Activated CD4-positive, alpha-beta T cell treated with anti-CD3 and anti-CD28 coated beads, Interleukin-2, amount 10 ng/mL, durations not matched to agents 7 days and 5 days (primary cell): ENCODE data around the gene TBC1D3. TPM values are rescaled to one million over a fixed set of nuclear protein-coding genes. Genes with fewer than 3 reads are reported as not detected.
"Not testable (repeated sequence)": the region's sequence is repeated elsewhere in the genome, so short reads cannot be mapped to it uniquely, and the experiment has no call there.

Experiments used
- CTCF ChIA-PET: fragments of 350-600 bp; sonication (Branson Sonifier 250); formaldehyde crosslinking; loops from one replicate; lab custom pipeline; 2021; ENCODE audit warnings: antibody characterized with exemption; lab: Charles Lee
- POLR2A ChIA-PET: fragments of 350-600 bp; sonication (Branson Sonifier 250); formaldehyde crosslinking; loops from one replicate; lab custom pipeline; 2021; ENCODE audit warnings: antibody characterized with exemption; lab: Charles Lee
- DNase-seq: peaks from one replicate; pipeline ENCODE4 v3.0.0-alpha.2; 2020
- H3K27ac Mint-ChIP-seq: one replicate; pipeline ENCODE4 v1.8.0; 2021; ENCODE audit warnings: mild to moderate bottlenecking, moderate library complexity, mixed read lengths
- H3K27me3 Mint-ChIP-seq: one replicate; pipeline ENCODE4 v1.8.0; 2021; ENCODE audit warnings: mixed read lengths
- H3K36me3 Mint-ChIP-seq: one replicate; pipeline ENCODE4 v1.8.0; 2021; ENCODE audit warnings: low read depth, mixed read lengths
- H3K4me1 Mint-ChIP-seq: one replicate; pipeline ENCODE4 v1.8.0; 2021; ENCODE audit warnings: mixed read lengths
- H3K4me3 Mint-ChIP-seq: one replicate; pipeline ENCODE4 v1.8.0; 2021; ENCODE audit warnings: mild to moderate bottlenecking, moderate library complexity, mixed read lengths
- H3K9me3 Mint-ChIP-seq: one replicate; pipeline ENCODE4 v1.8.0; 2021; ENCODE audit warnings: mixed read lengths
- total RNA-seq, 2 experiments: library from RNA; stranded (reverse); gene quantifications; one replicate each; pipeline ENCODE4 v1.2.3, GENCODE V29; 2021

TBC1D3 gene
- not detected for total RNA-seq

- H3K27ac Mint-ChIP-seq, H3K4me1 Mint-ChIP-seq, H3K27me3 Mint-ChIP-seq, CTCF ChIA-PET, H3K9me3 Mint-ChIP-seq, DNase-seq, H3K36me3 Mint-ChIP-seq, POLR2A ChIA-PET, H3K4me3 Mint-ChIP-seq: not testable (repeated sequence)
These were observed at the start of gene TBC1D3 for GRCh38 chr17:38192455-38192854. Gene TBC1D3 (minus strand): TSS chr17:38192555. CDS start chr17:38191029, 1,526 bp downstream.

GRCh38 chr17:38232790-38233189 is 40.4 kb upstream of the TBC1D3 start:
- H3K27ac Mint-ChIP-seq, H3K4me3 Mint-ChIP-seq, POLR2A ChIA-PET, CTCF ChIA-PET, H3K9me3 Mint-ChIP-seq, H3K4me1 Mint-ChIP-seq, H3K36me3 Mint-ChIP-seq, H3K27me3 Mint-ChIP-seq, DNase-seq: not testable (repeated sequence)

GRCh38 chr17:38225844-38226495 is 33.6 kb upstream of the TBC1D3 start:
- POLR2A ChIA-PET = not testable (repeated sequence)

GRCh38 chr17:38220867-38221266 is 28.5 kb upstream of the TBC1D3 start:
- DNase-seq, POLR2A ChIA-PET, H3K36me3 Mint-ChIP-seq, H3K27me3 Mint-ChIP-seq, H3K4me3 Mint-ChIP-seq, H3K27ac Mint-ChIP-seq, H3K4me1 Mint-ChIP-seq, CTCF ChIA-PET, H3K9me3 Mint-ChIP-seq: not testable (repeated sequence)

More at GRCh38 chr17:38225844-38226495, 33.6 kb upstream of the TBC1D3 start:
- H3K9me3 Mint-ChIP-seq, CTCF ChIA-PET, H3K4me3 Mint-ChIP-seq, DNase-seq, H3K27ac Mint-ChIP-seq, H3K4me1 Mint-ChIP-seq, H3K36me3 Mint-ChIP-seq, H3K27me3 Mint-ChIP-seq: not testable (repeated sequence)

GRCh38 chr17:38200271-38200670 is 7.9 kb upstream of the TBC1D3 start:
- H3K4me1 Mint-ChIP-seq, H3K27me3 Mint-ChIP-seq, H3K4me3 Mint-ChIP-seq, H3K36me3 Mint-ChIP-seq, DNase-seq, H3K9me3 Mint-ChIP-seq, CTCF ChIA-PET, H3K27ac Mint-ChIP-seq, POLR2A ChIA-PET: not testable (repeated sequence)

- CTCF ChIA-PET, H3K9me3 Mint-ChIP-seq, H3K27me3 Mint-ChIP-seq, H3K36me3 Mint-ChIP-seq, H3K27ac Mint-ChIP-seq, H3K4me1 Mint-ChIP-seq, POLR2A ChIA-PET, H3K4me3 Mint-ChIP-seq: not testable (repeated sequence)
- DNase-seq = peak; percentile 1
These were observed 57.5 kb downstream of the TBC1D3 start for GRCh38 chr17:38134860-38135259.

Other genes with a start within 250 kb of the TBC1D3 start
- 1 to 10 TPM in 1 of 2 experiments, not detected in 1; 1.5 TPM for gene TBC1D3L, start 203.5 kb downstream of the TBC1D3 start, total RNA-seq
- 1 to 10 TPM; 8.4 to 8.8 TPM for gene TBC1D3D, start 188.6 kb downstream of the TBC1D3 start, total RNA-seq
- not detected for gene TBC1D3C, start 123.9 kb downstream of the TBC1D3 start, total RNA-seq
- gene TBC1D3E, start 64.6 kb downstream of the TBC1D3 start, total RNA-seq = under 1 TPM in 1 of 2 experiments, not detected in 1; 0.10 TPM
- 10 to 100 TPM; 28.4 to 30.6 TPM for gene MRPL45, start 104.6 kb upstream of the TBC1D3 start, total RNA-seq
- gene GPR179, start 151.4 kb upstream of the TBC1D3 start, total RNA-seq = not detected
- 10 to 100 TPM; 12.4 to 16.2 TPM for gene SOCS7, start 159.3 kb upstream of the TBC1D3 start, total RNA-seq
- gene ARHGAP23, start 235.9 kb upstream of the TBC1D3 start, total RNA-seq = under 1 TPM; 0.17 to 0.23 TPM